ENCODE results near the gene TBC1D4.

DNA sequence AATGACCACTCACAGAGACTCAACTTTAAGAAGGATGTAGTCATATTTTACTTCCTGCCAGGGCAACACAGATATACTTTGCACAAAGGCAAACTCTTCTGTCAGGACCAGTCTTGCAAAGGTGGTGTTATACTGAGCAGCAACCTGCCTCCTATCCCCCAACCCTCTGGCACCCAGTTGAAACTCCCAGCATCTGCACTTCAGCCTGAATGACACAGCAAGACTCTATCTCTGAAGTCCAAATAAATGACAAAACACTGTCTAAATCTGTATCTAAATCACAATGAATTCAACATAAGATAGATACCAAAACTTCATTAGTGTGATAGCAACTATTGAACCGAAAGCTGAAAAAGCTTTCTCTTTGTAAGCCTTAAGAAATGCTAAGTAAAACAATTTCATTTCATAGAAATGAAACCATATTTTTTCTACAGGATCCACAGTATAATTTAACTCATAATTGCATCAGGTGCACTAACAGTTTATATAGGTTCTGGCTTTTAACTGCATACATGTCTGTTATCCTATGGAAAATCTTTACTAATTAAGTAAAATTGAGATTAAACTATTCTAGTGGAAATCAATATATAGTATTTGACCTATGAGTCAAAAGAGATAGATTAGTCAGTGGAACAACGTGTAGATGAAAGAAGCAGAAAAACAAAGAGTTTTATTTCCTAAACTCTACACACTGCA, 163.7 kb downstream of the TBC1D4 start:
- no peak for TF ChIP-seq EZH2 (IDR thresholded peaks at IDR 0.05)
- no peak for TF ChIP-seq POLR2AphosphoS5 (IDR thresholded peaks at IDR 0.05; ENCODE audit: borderline replicate concordance, low read depth, low read length)
- TF ChIP-seq FOXP2 (optimal IDR thresholded peaks at IDR 0.05; ENCODE audit: control extremely low read depth, extremely low read length, insufficient read depth) = no peak

Measured in SK-N-MC (cell line).